CD4-positive, alpha-beta T cell (primary cell): ENCODE results near the gene SMYD4. TPM values are rescaled to one million over a fixed set of nuclear protein-coding genes. Genes with fewer than 3 reads are reported as not detected.

ENCODE experiments used
- ATAC-seq: fragments of 200-7000 bp; cut with Tn5 transposase; one replicate; pipeline ENCODE4 v1.10.0; 2022; ENCODE audit warnings: mild to moderate bottlenecking; ENCODE audit not compliant: poor library complexity
- CTCF ChIA-PET: fragments of 350-600 bp; sonication (Branson Sonifier 250); formaldehyde crosslinking; loops from one replicate; lab custom pipeline; 2021; ENCODE audit warnings: antibody characterized with exemption, inconsistent platforms; lab: Charles Lee
- POLR2A ChIA-PET: fragments of 350-600 bp; sonication (Branson Sonifier 250); formaldehyde crosslinking; loops from one replicate; lab custom pipeline; 2021; ENCODE audit warnings: antibody characterized with exemption, inconsistent platforms; lab: Charles Lee
- DNase-seq, 14 experiments: peaks; one replicate each; pipeline ENCODE4 v3.0.0-alpha.2; 2013 to 2020; ENCODE audit warnings: mixed read lengths in 2 of 14
- H3K27ac ChIP-seq, 2 donors: one replicate each; pipeline versions ENCODE4 v1.5.1 to v1.7.0; 2013; ENCODE audit warnings: low read length in 2 of 2, low read depth in 1 of 2, mild to moderate bottlenecking in 1 of 2
- H3K27me3 ChIP-seq, 2 experiments: 1 replicate in 1 of 2; 2 replicates in 1 of 2; pipeline versions ENCODE4 v1.6.1 to v1.7.0; 2013; ENCODE audit warnings: low read length in 2 of 2, control low read depth in 1 of 2, mild to moderate bottlenecking in 1 of 2, moderate library complexity in 1 of 2; ENCODE audit not compliant: insufficient read depth in 2 of 2, control insufficient read depth in 1 of 2
- H3K36me3 ChIP-seq: one replicate; pipeline ENCODE4 v1.6.1; 2013; ENCODE audit warnings: low read length, control low read depth; ENCODE audit not compliant: insufficient read depth
- H3K4me1 ChIP-seq: one replicate; pipeline ENCODE4 v1.6.1; 2013; ENCODE audit warnings: low read length, control low read depth; ENCODE audit not compliant: insufficient read depth
- H3K4me3 ChIP-seq: one replicate; pipeline ENCODE4 v1.5.1; 2013; ENCODE audit warnings: mild to moderate bottlenecking, low read length, moderate library complexity
- H3K9me3 ChIP-seq, 2 experiments: 1 replicate in 1 of 2; 2 replicates in 1 of 2; pipeline versions ENCODE4 v1.6.1 to v1.7.0; 2013; ENCODE audit warnings: low read length in 2 of 2, mild to moderate bottlenecking in 2 of 2, control low read depth in 1 of 2, moderate library complexity in 1 of 2; ENCODE audit not compliant: control insufficient read depth in 1 of 2, insufficient read depth in 1 of 2
- H3K27ac Mint-ChIP-seq: one replicate; pipeline ENCODE4 v1.8.0; 2020; ENCODE audit warnings: mixed read lengths
- H3K27me3 Mint-ChIP-seq: one replicate; pipeline ENCODE4 v1.8.0; 2021; ENCODE audit warnings: mixed read lengths
- H3K36me3 Mint-ChIP-seq: one replicate; pipeline ENCODE4 v1.8.0; 2021; ENCODE audit warnings: low read depth, mixed read lengths
- H3K4me1 Mint-ChIP-seq: one replicate; pipeline ENCODE4 v1.8.0; 2021; ENCODE audit warnings: low read depth, mixed read lengths
- H3K4me3 Mint-ChIP-seq: one replicate; pipeline ENCODE4 v1.8.0; 2020; ENCODE audit warnings: mild to moderate bottlenecking, mixed read lengths
- H3K9me3 Mint-ChIP-seq: one replicate; pipeline ENCODE4 v1.8.0; 2020; ENCODE audit warnings: mixed read lengths
- intact Hi-C, 2 experiments: fragments of 100-400 bp; cut with DNase I in 1 of 2; cut with micrococcal nuclease in 1 of 2; formaldehyde crosslinking; loops; one replicate each; pipeline versions ENCODE4 v1.15.1 to v1.9.0; 2023 to 2025; cut with DNase I, micrococcal nuclease
- total RNA-seq, 174 experiments: library from RNA in 2 of 174; stranded (reverse) in 2 of 174; gene quantifications; one replicate each; pipeline ENCODE4 v1.2.3 and lab custom pipeline; 2021 to 2026
- TF ChIP-seq, protein P1 (sequence below): fragments of 200-600 bp; IDR thresholded peaks from one replicate; pipeline ENCODE4 v1.8.0; 2022; ENCODE audit warnings: antibody characterized with exemption, mild to moderate bottlenecking

The SMYD4 gene
- total RNA-seq, 2 experiments from 2014 or later: 9.3 to 10.6 TPM

DNA sequence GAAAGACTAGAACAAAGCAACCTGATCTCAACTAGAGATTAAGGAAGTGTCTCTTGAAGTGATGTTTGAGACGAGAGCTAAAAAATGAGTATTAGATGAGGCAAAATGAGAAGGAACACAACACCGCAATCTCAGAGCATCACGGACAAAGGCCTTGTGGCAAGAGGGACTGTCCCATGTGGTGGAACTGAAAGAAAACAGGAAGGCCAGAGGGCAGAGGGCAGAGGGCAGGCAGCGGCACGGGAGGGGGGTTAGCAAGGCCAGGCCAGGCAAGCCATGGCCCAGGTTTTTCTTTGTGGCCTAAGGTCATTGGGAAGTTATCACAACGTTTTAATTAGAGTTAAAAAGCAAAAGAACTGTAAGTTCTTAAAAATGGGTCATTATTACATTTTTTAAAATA is 22.6 kb upstream of the SMYD4 start:
- no peak overlapping the region for H3K4me3 Mint-ChIP-seq
- Histone ChIP-seq H3K27ac (no peak overlapping the region), H3K4me1 (no peaks in the 10 kb centered on the region), H3K27me3 (no peaks in the 10 kb centered on the region), H3K36me3 (peaks cover 64% of the 10 kb centered on the region), H3K9me3 (no peaks in the 10 kb centered on the region), H3K4me3 (no peak overlapping the region)
- no peak for DNase-seq
- CTCF ChIA-PET: no interaction called here
- TF ChIP-seq, protein P1, sequence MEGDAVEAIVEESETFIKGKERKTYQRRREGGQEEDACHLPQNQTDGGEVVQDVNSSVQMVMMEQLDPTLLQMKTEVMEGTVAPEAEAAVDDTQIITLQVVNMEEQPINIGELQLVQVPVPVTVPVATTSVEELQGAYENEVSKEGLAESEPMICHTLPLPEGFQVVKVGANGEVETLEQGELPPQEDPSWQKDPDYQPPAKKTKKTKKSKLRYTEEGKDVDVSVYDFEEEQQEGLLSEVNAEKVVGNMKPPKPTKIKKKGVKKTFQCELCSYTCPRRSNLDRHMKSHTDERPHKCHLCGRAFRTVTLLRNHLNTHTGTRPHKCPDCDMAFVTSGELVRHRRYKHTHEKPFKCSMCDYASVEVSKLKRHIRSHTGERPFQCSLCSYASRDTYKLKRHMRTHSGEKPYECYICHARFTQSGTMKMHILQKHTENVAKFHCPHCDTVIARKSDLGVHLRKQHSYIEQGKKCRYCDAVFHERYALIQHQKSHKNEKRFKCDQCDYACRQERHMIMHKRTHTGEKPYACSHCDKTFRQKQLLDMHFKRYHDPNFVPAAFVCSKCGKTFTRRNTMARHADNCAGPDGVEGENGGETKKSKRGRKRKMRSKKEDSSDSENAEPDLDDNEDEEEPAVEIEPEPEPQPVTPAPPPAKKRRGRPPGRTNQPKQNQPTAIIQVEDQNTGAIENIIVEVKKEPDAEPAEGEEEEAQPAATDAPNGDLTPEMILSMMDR: no peak
- H3K4me1 Mint-ChIP-seq: peaks cover 5% of the 10 kb centered on the region
- no peak for ATAC-seq
- POLR2A ChIA-PET: no interaction called here
- no peaks in the 10 kb centered on the region for H3K27me3 Mint-ChIP-seq
- peaks cover 72% of the 10 kb centered on the region for H3K36me3 Mint-ChIP-seq
- H3K27ac Mint-ChIP-seq: peak overlapping the region; percentile 45
- H3K9me3 Mint-ChIP-seq: no peaks in the 10 kb centered on the region
- intact Hi-C loops: no loop called here

- ChIA-PET CTCF (no interaction called here), POLR2A (no interaction called here)
- H3K4me3 ChIP-seq: no peak overlapping the region
- intact Hi-C loops: no loop called here
- no peaks in the 10 kb centered on the region for H3K27me3 Mint-ChIP-seq
- H3K27ac Mint-ChIP-seq: no peak overlapping the region
- no peaks in the 10 kb centered on the region for H3K27me3 ChIP-seq
- no peaks in the 10 kb centered on the region for H3K9me3 Mint-ChIP-seq
- TF ChIP-seq, protein P1: no peak
- H3K36me3 Mint-ChIP-seq: peaks cover 78% of the 10 kb centered on the region
- no peak overlapping the region for H3K27ac ChIP-seq
- no peaks in the 10 kb centered on the region for H3K9me3 ChIP-seq
- DNase-seq (no peak), ATAC-seq (no peak)
- peaks cover 73% of the 10 kb centered on the region for H3K36me3 ChIP-seq
- no peak overlapping the region for H3K4me3 Mint-ChIP-seq
- no peaks in the 10 kb centered on the region for H3K4me1 ChIP-seq
- peaks cover 2% of the 10 kb centered on the region for H3K4me1 Mint-ChIP-seq
These were observed 17.5 kb upstream of the SMYD4 start for GRCh38 chr17:1847191-1847590.

GRCh38 chr17:1843947-1844346 is 14.2 kb upstream of the SMYD4 start:
- Histone ChIP-seq H3K27ac (no peak overlapping the region), H3K4me3 (no peak overlapping the region), H3K36me3 (peaks cover 53% of the 10 kb centered on the region), H3K9me3 (no peaks in the 10 kb centered on the region), H3K4me1 (peaks cover 5% of the 10 kb centered on the region), H3K27me3 (no peaks in the 10 kb centered on the region)
- intact Hi-C loops: no loop called here
- H3K4me1 Mint-ChIP-seq: no peaks in the 10 kb centered on the region
- H3K27me3 Mint-ChIP-seq: no peaks in the 10 kb centered on the region
- ATAC-seq (no peak), DNase-seq (no peak)
- POLR2A ChIA-PET: no interaction called here
- no peaks in the 10 kb centered on the region for H3K9me3 Mint-ChIP-seq
- peaks cover 69% of the 10 kb centered on the region for H3K36me3 Mint-ChIP-seq
- TF ChIP-seq, protein P1: no peak
- no peak overlapping the region for H3K4me3 Mint-ChIP-seq
- CTCF ChIA-PET: no interaction called here
- H3K27ac Mint-ChIP-seq: no peak overlapping the region
